ENCODE measurements around the gene FHOD1. TPM values are rescaled to one million over a fixed set of nuclear protein-coding genes. Genes with fewer than 3 reads are reported as not detected.

Gene FHOD1
- total RNA-seq, 2 experiments from 2014 or later = 75.5 to 77.2 TPM

GRCh38 chr16:67193536-67193935, 53.7 kb downstream of the FHOD1 start:
- peaks cover 32% of the 10 kb centered on the region for H3K4me1 Mint-ChIP-seq
- intact Hi-C loops (cut with DNase I, micrococcal nuclease) = loop anchor here (2.0 to 5.0 kb wide), 2 partner anchors 34 to 369 kb away; partner anchors contain the start of genes CTCF (in 1 of the 2) and TMEM208 (in 1 of the 2)
- H3K27me3 Mint-ChIP-seq = no peaks in the 10 kb centered on the region
- H3K4me3 Mint-ChIP-seq = peak overlapping the region; percentile 93
- POLR2A ChIA-PET = no interaction called here
- H3K36me3 Mint-ChIP-seq (ENCODE audit: low read depth) = peaks cover 49% of the 10 kb centered on the region
- ATAC-seq = no peak
- H3K9me3 Mint-ChIP-seq (ENCODE audit: low read depth) = no peaks in the 10 kb centered on the region
- no peak for DNase-seq
- CTCF ChIA-PET = interaction anchor here (0.6 to 0.9 kb wide), 4 partner anchors 33 to 464 kb away, joined by 3 read pairs; no protein-coding TSS in a partner anchor
- peak overlapping the region; percentile 90 for H3K27ac Mint-ChIP-seq

GRCh38 chr16:67192781-67193361, 54.4 kb downstream of the FHOD1 start:
- ChIA-PET POLR2A (no interaction called here), CTCF (interaction anchor here (0.6 to 1.3 kb wide), 5 partner anchors 33 to 465 kb away, joined by 3 to 5 read pairs (median 3); no protein-coding TSS in a partner anchor)
- no peak for DNase-seq
- H3K4me1 Mint-ChIP-seq = peaks cover 32% of the 10 kb centered on the region
- peaks cover 43% of the 10 kb centered on the region for H3K36me3 Mint-ChIP-seq (ENCODE audit: low read depth)
- H3K4me3 Mint-ChIP-seq = peak overlapping the region; percentile 93
- H3K9me3 Mint-ChIP-seq (ENCODE audit: low read depth) = no peaks in the 10 kb centered on the region
- ATAC-seq = no peak
- no peaks in the 10 kb centered on the region for H3K27me3 Mint-ChIP-seq
- intact Hi-C loops (cut with DNase I, micrococcal nuclease) = loop anchor here (1.0 to 5.0 kb wide), 8 partner anchors 10 to 467 kb away; partner anchors contain the start of genes MATCAP1 (in 2 of the 2), TMEM208 (in 2 of the 2), ACD (in 1 of the 2) and ATP6V0D1 (in 1 of the 2)
- H3K27ac Mint-ChIP-seq = peak overlapping the region; percentile 90

DNA sequence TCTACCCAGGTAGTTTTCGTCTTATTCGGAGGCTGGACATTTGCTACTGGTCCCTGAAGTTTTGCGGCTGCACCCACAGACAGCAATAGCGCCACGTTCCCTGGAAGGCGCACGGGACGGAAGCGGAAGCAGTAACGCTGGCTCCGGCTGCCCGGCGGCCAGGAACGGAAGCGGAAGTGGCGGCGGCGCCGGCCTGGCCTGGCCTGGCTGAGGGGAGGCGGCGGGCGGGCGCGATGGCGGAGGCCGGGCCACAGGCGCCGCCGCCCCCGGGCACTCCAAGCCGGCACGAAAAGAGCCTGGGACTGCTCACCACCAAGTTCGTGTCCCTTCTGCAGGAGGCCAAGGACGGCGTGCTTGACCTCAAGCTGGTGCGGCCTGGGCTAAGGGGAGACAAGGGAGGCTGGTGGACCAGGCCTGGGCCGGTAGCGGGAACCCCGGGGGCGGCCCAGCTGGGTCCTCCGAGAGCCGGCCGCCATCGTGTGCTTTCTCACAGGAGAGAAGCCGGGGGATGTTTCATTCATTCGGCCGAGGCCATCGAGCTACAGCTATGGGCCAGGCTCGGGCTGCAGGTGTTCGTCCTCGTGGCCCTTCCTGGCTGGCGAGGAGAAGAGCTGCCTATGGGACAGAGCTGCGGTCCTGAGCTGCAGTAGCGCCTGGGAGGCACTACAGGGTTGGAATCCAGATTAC, 55.1 kb downstream of the FHOD1 start, which contains the start of gene E2F4:
Gene E2F4 (plus strand): TSS at position 161 of the 687 bp plus-strand sequence. CDS start 73 bp downstream, at position 234.
- DNase-seq (peak; percentile 92), ATAC-seq (peak; percentile 96)
- H3K4me3 Mint-ChIP-seq = peak within 1 kb of the TSS; percentile 93
- no peaks in the 10 kb centered on the region for H3K27me3 Mint-ChIP-seq
- intact Hi-C loops (cut with DNase I, micrococcal nuclease) = loop anchor here (1.0 to 5.0 kb wide), 8 partner anchors 9 to 468 kb away; partner anchors contain the start of genes MATCAP1 (in 2 of the 2), TMEM208 (in 2 of the 2), ACD (in 1 of the 2) and ATP6V0D1 (in 1 of the 2)
- ChIA-PET POLR2A (no interaction called here), CTCF (interaction anchor here (0.8 to 1.3 kb wide), 2 partner anchors 33 to 37 kb away, joined by 3 to 5 read pairs; no protein-coding TSS in a partner anchor)
- peak within 1 kb of the TSS; percentile 93 for H3K27ac Mint-ChIP-seq
- H3K9me3 Mint-ChIP-seq (ENCODE audit: low read depth) = no peaks in the 10 kb centered on the region
- peaks cover 32% of the 10 kb centered on the region for H3K4me1 Mint-ChIP-seq
- H3K36me3 Mint-ChIP-seq (ENCODE audit: low read depth) = peaks cover 39% of the 10 kb centered on the region

DNA sequence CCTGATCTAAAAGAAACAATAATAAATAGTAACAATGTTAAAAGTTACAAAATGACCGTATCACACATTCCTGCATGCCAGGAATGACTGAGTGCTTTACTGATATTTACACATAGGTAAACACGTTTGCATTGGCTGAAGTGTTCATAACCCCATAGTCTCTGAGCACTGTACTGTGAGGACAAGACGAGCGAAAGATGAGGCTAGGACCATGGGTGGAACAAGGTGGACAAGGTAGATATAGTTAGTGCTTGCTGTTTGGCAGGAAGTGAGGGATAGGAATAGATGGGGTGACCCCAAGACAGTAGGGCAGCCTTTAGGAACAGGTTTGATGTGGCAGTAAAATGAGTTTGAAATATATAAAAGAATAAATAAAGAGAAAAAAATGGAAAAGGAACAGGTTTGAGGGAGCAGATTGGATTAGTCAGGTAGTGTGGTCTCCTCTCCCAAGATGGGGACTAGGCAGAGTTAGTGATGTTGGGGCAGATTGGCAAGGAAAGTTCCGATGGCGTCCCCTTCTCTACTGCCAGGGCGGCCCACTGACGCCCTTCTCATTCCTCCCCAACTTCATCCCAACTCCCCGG, 55.8 kb downstream of the FHOD1 start:
- Mint-ChIP-seq H3K27me3 (no peaks in the 10 kb centered on the region), H3K4me1 (peaks cover 28% of the 10 kb centered on the region), H3K27ac (peak overlapping the region; percentile 93), H3K36me3 (ENCODE audit: low read depth) (peaks cover 33% of the 10 kb centered on the region), H3K4me3 (peak overlapping the region; percentile 93), H3K9me3 (ENCODE audit: low read depth) (no peaks in the 10 kb centered on the region)
- ChIA-PET POLR2A (no interaction called here), CTCF (interaction anchor here (1.3 kb wide), 1 partner anchor 36 kb away, joined by 5 read pairs; no protein-coding TSS in a partner anchor)
- intact Hi-C loops (cut with DNase I, micrococcal nuclease) = loop anchor here in 1 of 2 experiments (5.0 kb wide), 1 partner anchor 36 kb away; the partner anchor contains the start of gene TMEM208
- ATAC-seq = peak; percentile 47
- no peak for DNase-seq

DNA sequence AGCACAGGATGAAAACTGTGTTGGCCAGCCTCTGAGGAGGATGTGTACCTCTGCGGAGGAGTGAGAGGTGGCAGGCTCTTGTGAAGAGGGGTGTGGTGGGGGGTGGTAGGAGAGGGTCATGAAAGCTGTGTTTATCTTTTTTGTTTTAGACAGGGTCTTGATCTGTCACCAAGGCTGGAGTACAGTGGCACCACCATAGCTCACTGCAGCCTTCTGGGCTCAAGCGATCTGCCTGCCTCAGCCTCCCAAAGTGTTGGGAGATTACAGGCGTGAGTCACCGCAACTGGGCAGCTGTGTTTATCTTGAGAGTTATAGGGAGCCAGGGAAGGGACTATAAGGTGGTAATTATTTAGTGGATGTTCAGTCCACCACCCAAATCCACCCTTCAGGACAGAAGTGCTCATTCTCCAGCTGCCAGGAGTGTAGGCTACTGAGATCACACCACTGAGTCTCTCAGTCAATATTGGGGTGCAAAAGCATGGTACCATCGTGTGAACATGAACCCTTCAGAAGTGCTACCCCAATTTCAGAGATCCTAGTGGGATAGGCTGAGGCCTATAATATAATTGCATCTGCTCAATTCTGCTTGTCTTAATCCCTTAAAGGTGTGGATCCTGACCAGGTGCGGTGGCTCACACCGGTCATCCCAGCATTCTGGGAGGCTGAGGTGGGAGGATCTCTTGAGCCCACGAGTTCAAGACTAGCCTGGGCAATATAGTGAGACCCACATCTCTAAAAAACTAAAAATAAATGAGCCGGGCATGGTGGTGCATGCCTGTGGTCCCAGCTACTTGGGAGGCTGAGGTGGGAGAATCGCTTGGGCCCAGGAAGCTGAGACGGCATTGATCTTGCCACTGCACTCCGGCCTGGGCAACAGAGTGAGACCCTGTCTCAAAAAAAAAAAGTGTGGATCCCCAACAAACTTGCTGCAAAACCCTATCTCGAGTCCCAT, 56.6 kb downstream of the FHOD1 start:
- no peaks in the 10 kb centered on the region for H3K9me3 Mint-ChIP-seq (ENCODE audit: low read depth)
- H3K27me3 Mint-ChIP-seq = no peaks in the 10 kb centered on the region
- H3K27ac Mint-ChIP-seq = peak overlapping the region; percentile 93
- ChIA-PET CTCF (interaction anchor here (0.7 to 1.6 kb wide), 3 partner anchors 10 to 33 kb away, joined by 3 to 6 read pairs (median 4); no protein-coding TSS in a partner anchor), POLR2A (no interaction called here)
- peaks cover 24% of the 10 kb centered on the region for H3K4me1 Mint-ChIP-seq
- intact Hi-C loops (cut with DNase I, micrococcal nuclease) = loop anchor here in 1 of 2 experiments (5.0 kb wide), 1 partner anchor 37 kb away; the partner anchor contains the start of gene TMEM208
- H3K36me3 Mint-ChIP-seq (ENCODE audit: low read depth) = peaks cover 26% of the 10 kb centered on the region
- ATAC-seq = no peak
- peak overlapping the region; percentile 93 for H3K4me3 Mint-ChIP-seq
- no peak for DNase-seq

DNA sequence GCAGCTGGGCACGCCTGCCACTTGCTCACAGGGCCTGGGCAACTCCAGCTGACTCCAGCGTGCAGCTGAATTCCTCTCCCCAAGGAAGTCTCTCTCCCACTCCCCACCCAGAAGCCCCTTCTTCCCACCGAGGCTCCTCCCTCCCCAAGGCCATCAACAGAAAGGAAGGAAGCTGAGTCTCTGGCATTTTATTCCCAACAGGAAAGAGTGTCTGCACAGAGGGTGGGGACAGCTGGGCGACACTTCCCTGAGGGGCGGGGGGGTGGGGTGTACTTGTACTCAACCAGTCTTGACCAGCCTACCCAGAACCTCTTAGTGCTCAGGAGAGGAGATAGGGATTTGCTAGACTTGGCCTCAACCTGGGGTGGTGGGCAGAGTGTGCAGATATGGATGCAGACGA, 57.2 kb downstream of the FHOD1 start, which contains the start of gene EXOC3L1:
Gene EXOC3L1 (minus strand): TSS at position 96 of the 400 bp plus-strand sequence. CDS start 460 bp downstream, outside the sequence.
- H3K9me3 Mint-ChIP-seq (ENCODE audit: low read depth) = no peaks in the 10 kb centered on the region
- ChIA-PET POLR2A (no interaction called here), CTCF (interaction anchor here (0.7 to 1.6 kb wide), 4 partner anchors 9 to 173 kb away, joined by 3 to 6 read pairs (median 4); no protein-coding TSS in a partner anchor)
- H3K27ac Mint-ChIP-seq = no peak within 1 kb of the TSS
- peak within 1 kb of the TSS; percentile 93 for H3K4me3 Mint-ChIP-seq
- intact Hi-C loops (cut with DNase I, micrococcal nuclease) = loop anchor here in 1 of 2 experiments (5.0 kb wide), 1 partner anchor 37 kb away; the partner anchor contains the start of gene TMEM208
- peaks cover 5% of the 10 kb centered on the region for H3K27me3 Mint-ChIP-seq
- H3K4me1 Mint-ChIP-seq = peaks cover 31% of the 10 kb centered on the region
- peaks cover 19% of the 10 kb centered on the region for H3K36me3 Mint-ChIP-seq (ENCODE audit: low read depth)
- DNase-seq (no peak), ATAC-seq (no peak)

DNA sequence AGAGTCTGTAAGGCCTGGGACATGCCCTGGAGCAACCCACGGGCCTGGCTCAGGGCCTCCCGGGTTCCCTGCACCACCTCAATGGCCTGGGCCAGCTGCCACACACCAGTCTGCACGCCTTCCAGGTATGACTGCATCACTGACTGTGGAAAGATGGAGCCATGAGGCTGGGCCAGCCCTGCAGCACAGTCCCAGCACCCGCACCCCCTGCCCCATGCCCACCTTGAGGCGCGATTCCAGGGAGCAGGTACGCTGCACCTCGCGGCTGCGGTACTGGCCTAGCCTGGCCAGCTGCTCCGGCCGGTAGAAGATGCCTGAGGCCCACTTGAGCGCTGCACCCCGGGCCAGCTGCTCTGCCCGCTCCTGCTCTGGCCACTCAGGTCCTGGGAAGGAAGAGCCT, 58.5 kb downstream of the FHOD1 start:
- Mint-ChIP-seq H3K27me3 (peaks cover 6% of the 10 kb centered on the region), H3K4me3 (no peak overlapping the region)
- CTCF ChIA-PET = interaction anchor here (0.9 to 1.6 kb wide), 2 partner anchors 34 to 171 kb away, joined by 3 to 5 read pairs; no protein-coding TSS in a partner anchor

DNA sequence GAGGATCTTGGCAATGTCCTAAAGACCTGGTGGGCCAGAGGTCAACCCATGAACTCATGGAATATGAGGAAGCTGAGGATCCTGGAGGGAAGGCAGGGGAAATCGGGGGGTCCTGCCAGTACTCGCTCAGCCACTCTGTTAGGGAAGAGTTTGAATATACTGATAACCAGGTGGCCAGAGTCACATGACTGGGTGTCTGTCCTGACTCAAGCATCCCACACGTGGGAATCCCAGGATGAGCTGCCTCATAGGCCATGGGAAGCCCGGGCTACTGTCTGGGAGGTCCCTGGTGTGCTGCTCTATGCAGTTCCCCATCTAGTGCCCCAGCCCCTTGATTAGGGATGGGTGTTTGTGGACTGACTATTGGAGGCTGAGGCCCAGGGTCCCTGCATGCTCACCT, 59.0 kb downstream of the FHOD1 start:
- no peak overlapping the region for H3K4me3 Mint-ChIP-seq
- ChIA-PET CTCF (interaction anchor here (0.6 to 1.6 kb wide), 2 partner anchors 171 to 239 kb away, joined by 3 to 5 read pairs; no protein-coding TSS in a partner anchor), POLR2A (no interaction called here)
- peaks cover 5% of the 10 kb centered on the region for H3K36me3 Mint-ChIP-seq (ENCODE audit: low read depth)
- H3K4me1 Mint-ChIP-seq = peaks cover 24% of the 10 kb centered on the region
- intact Hi-C loops (cut with DNase I, micrococcal nuclease) = loop anchor here in 1 of 2 experiments (10.0 kb wide), 1 partner anchor 896 kb away; the partner anchor contains the start of gene NFATC3
- no peak for ATAC-seq
- DNase-seq = no peak
- H3K27me3 Mint-ChIP-seq = peaks cover 6% of the 10 kb centered on the region
- no peak overlapping the region for H3K27ac Mint-ChIP-seq
- no peaks in the 10 kb centered on the region for H3K9me3 Mint-ChIP-seq (ENCODE audit: low read depth)

More for the DNA sequence above, 58.5 kb downstream of the FHOD1 start:
- intact Hi-C loops (cut with DNase I, micrococcal nuclease) = loop anchor here in 1 of 2 experiments (10.0 kb wide), 1 partner anchor 896 kb away; the partner anchor contains the start of gene NFATC3
- DNase-seq = no peak
- H3K27ac Mint-ChIP-seq = no peak overlapping the region
- ATAC-seq = no peak
- H3K4me1 Mint-ChIP-seq = peaks cover 29% of the 10 kb centered on the region
- H3K36me3 Mint-ChIP-seq (ENCODE audit: low read depth) = peaks cover 9% of the 10 kb centered on the region
- H3K9me3 Mint-ChIP-seq (ENCODE audit: low read depth) = no peaks in the 10 kb centered on the region
- POLR2A ChIA-PET = no interaction called here

GRCh38 chr16:67187175-67187890, 59.9 kb downstream of the FHOD1 start:
- Mint-ChIP-seq H3K27me3 (peaks cover 6% of the 10 kb centered on the region), H3K36me3 (ENCODE audit: low read depth) (no peaks in the 10 kb centered on the region), H3K4me3 (no peak overlapping the region), H3K4me1 (peaks cover 18% of the 10 kb centered on the region), H3K27ac (no peak overlapping the region), H3K9me3 (ENCODE audit: low read depth) (no peaks in the 10 kb centered on the region)
- intact Hi-C loops (cut with DNase I, micrococcal nuclease) = loop anchor here in 1 of 2 experiments (10.0 kb wide), 1 partner anchor 897 kb away; the partner anchor contains the start of gene NFATC3
- CTCF ChIA-PET = interaction anchor here (1.0 kb wide), 1 partner anchor 169 kb away, joined by 4 read pairs; no protein-coding TSS in a partner anchor
- DNase-seq = no peak
- ATAC-seq = no peak
- POLR2A ChIA-PET = no interaction called here

Measured in activated CD4-positive, alpha-beta T cell treated with anti-CD3 and anti-CD28 coated beads for 36 hours (primary cell).